ENCODE measurements around the gene GAPVD1. TPM values are rescaled to one million over a fixed set of nuclear protein-coding genes. Genes with fewer than 3 reads are reported as not detected.

Gene GAPVD1
- total RNA-seq, 3 donors from 2014 or later = 49.3 to 77.0 (median 72.7) TPM

DNA sequence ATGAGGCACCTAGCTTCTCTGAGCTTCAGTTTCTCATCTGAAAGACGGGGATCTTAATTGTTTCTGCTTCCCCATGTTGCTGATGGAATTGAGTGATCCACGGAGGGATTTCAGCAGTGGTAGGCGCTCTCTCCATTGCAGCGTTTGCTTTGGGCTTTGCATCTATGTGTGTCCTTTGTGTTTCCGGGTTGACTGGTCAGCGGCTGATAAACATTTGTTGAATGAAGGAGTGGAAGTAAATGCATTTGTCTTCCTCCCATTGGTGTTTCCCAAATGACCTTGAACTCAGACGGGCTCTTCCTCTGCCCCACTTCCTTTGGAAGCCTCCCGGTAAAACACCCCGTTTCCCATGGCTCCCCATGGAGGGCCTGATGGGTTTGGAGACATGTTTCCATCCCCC is 117.2 kb downstream of the GAPVD1 start:
- H3K36me3 ChIP-seq = no peaks in the 10 kb centered on the region
- intact Hi-C loops (cut with DNase I; ENCODE audit: low total_unique reads) = no loop called here
- no peaks in the 10 kb centered on the region for H3K9me3 ChIP-seq
- no peaks in the 10 kb centered on the region for H3K4me1 ChIP-seq
- no peak overlapping the region for H3K4me3 ChIP-seq
- peaks cover 0 to 12% of the 10 kb centered on the region in 2 donors for H3K27me3 ChIP-seq
- DNase-seq (ENCODE audit: low spot score in 2 of 2) = no peak
- no peak overlapping the region for H3K27ac ChIP-seq
- no peak for TF ChIP-seq POLR2AphosphoS5 (IDR thresholded peaks at IDR 0.05)
- no peak for TF ChIP-seq POLR2A (IDR thresholded peaks at IDR 0.05)
- TF ChIP-seq CTCF (IDR thresholded peaks at IDR 0.05) = no peak

- Histone ChIP-seq H3K4me1 (no peaks in the 10 kb centered on the region), H3K36me3 (no peaks in the 10 kb centered on the region), H3K27ac (no peak overlapping the region), H3K4me3 (no peak overlapping the region), H3K9me3 (no peaks in the 10 kb centered on the region), H3K27me3 (peaks cover 0 to 12% of the 10 kb centered on the region in 2 donors)
- intact Hi-C loops (cut with DNase I; ENCODE audit: low total_unique reads) = no loop called here
- no peak for DNase-seq (ENCODE audit: low spot score in 2 of 2)
- TF ChIP-seq CTCF (IDR thresholded peaks at IDR 0.05) (no peak), POLR2AphosphoS5 (IDR thresholded peaks at IDR 0.05) (no peak), POLR2A (IDR thresholded peaks at IDR 0.05) (no peak)
These were observed 117.6 kb downstream of the GAPVD1 start for GRCh38 chr9:125379208-125379607.

DNA sequence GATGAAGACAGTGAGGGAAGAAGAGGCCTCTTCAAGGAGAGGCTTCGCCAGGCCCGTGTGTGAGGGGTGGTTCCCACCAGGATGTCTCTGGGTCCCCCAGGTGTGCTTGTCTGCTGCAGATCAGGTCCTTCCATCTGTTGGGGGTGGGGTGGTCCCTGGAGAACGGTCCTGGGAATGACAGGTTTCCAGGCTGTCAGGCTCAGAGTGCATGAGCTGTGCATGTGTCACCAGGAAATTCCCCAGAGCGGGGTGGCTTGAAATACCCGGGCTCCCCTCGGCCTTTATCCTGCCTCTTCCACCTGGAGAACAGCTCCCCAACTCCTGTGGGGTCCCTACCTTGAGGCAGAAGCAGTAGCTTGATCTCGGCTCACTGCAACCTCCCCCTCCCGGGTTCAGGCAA is 118.8 kb downstream of the GAPVD1 start:
- intact Hi-C loops (cut with DNase I; ENCODE audit: low total_unique reads) = no loop called here
- H3K9me3 ChIP-seq = no peaks in the 10 kb centered on the region
- H3K36me3 ChIP-seq = no peaks in the 10 kb centered on the region
- peaks cover 0 to 12% of the 10 kb centered on the region in 2 donors for H3K27me3 ChIP-seq
- no peaks in the 10 kb centered on the region for H3K4me1 ChIP-seq
- no peak overlapping the region for H3K4me3 ChIP-seq
- peak in 1 of 2 donors; percentile 27 for DNase-seq (ENCODE audit: low spot score in 2 of 2)
- TF ChIP-seq CTCF (IDR thresholded peaks at IDR 0.05) (no peak), POLR2AphosphoS5 (IDR thresholded peaks at IDR 0.05) (no peak), POLR2A (IDR thresholded peaks at IDR 0.05) (no peak)
- H3K27ac ChIP-seq = no peak overlapping the region

GRCh38 chr9:125387861-125388524 is 126.4 kb downstream of the GAPVD1 start:
- TF ChIP-seq POLR2AphosphoS5 (IDR thresholded peaks at IDR 0.05) = no peak
- no peak for TF ChIP-seq CTCF (IDR thresholded peaks at IDR 0.05)
- TF ChIP-seq POLR2A (IDR thresholded peaks at IDR 0.05) = no peak
- Histone ChIP-seq H3K36me3 (no peaks in the 10 kb centered on the region), H3K27ac (no peak overlapping the region), H3K4me1 (no peaks in the 10 kb centered on the region), H3K27me3 (no peaks in the 10 kb centered on the region), H3K4me3 (no peak overlapping the region), H3K9me3 (no peaks in the 10 kb centered on the region)
- DNase-seq (ENCODE audit: low spot score in 2 of 2) = no peak
- intact Hi-C loops (cut with DNase I; ENCODE audit: low total_unique reads) = no loop called here

- TF ChIP-seq POLR2AphosphoS5 (IDR thresholded peaks at IDR 0.05) (no peak), POLR2A (IDR thresholded peaks at IDR 0.05) (no peak), CTCF (IDR thresholded peaks at IDR 0.05) (no peak)
- DNase-seq (ENCODE audit: low spot score in 2 of 2) = no peak
- H3K27me3 ChIP-seq = no peaks in the 10 kb centered on the region
- H3K9me3 ChIP-seq = no peaks in the 10 kb centered on the region
- intact Hi-C loops (cut with DNase I; ENCODE audit: low total_unique reads) = no loop called here
- no peaks in the 10 kb centered on the region for H3K36me3 ChIP-seq
- no peaks in the 10 kb centered on the region for H3K4me1 ChIP-seq
- H3K4me3 ChIP-seq = no peak overlapping the region
- no peak overlapping the region for H3K27ac ChIP-seq
These were observed 127.4 kb downstream of the GAPVD1 start for GRCh38 chr9:125388978-125389377.

All from breast epithelium (tissue), 4 donors.